CD4-positive, alpha-beta T cell treated with Interleukin-21 for 1 hour (primary cell): ENCODE measurements around the gene OTOS.

Experiments used
- DNase-seq: peaks from one replicate; pipeline ENCODE4 v3.0.0-alpha.2; 2020

The OTOS gene

GRCh38 chr2:240111253-240111652, 29.2 kb downstream of the OTOS start:
- no peak for DNase-seq

- no peak for DNase-seq
Measured at GRCh38 chr2:240109386-240109785, 31.1 kb downstream of the OTOS start.

GRCh38 chr2:240107477-240107796, 33.0 kb downstream of the OTOS start:
- DNase-seq = no peak

- DNase-seq = no peak
Measured at GRCh38 chr2:240106765-240107476, 33.5 kb downstream of the OTOS start.

- no peak for DNase-seq
Measured at GRCh38 chr2:240105982-240106381, 34.5 kb downstream of the OTOS start.

- no peak for DNase-seq
Measured at GRCh38 chr2:240103136-240103535, 37.3 kb downstream of the OTOS start.

- no peak for DNase-seq
Measured at GRCh38 chr2:240098349-240098748, 42.1 kb downstream of the OTOS start.

GRCh38 chr2:240095556-240096523, 44.6 kb downstream of the OTOS start:
- no peak for DNase-seq

- DNase-seq = no peak
Measured at GRCh38 chr2:240089306-240089705, 51.2 kb downstream of the OTOS start.
